Gastrocnemius medialis (tissue), 4 donors: ENCODE data around the gene PYGB. TPM values are rescaled to one million over a fixed set of nuclear protein-coding genes. Genes with fewer than 3 reads are reported as not detected.

Experiments used
- ATAC-seq, 2 donors: fragments of 150-250 bp; one replicate each; pipeline ENCODE4 v1.9.1; 2016
- DNase-seq, 2 donors: peaks; one replicate each; pipeline ENCODE4 v3.0.0-alpha.2; 2019
- H3K27ac ChIP-seq, 4 donors: fragments of 200-600 bp; sonication (generic); 1 replicate in 1 of 4; 2 replicates in 3 of 4; pipeline ENCODE4 v1.5.1; 2016 to 2018; ENCODE audit warnings: mild to moderate bottlenecking in 2 of 4, moderate library complexity in 1 of 4
- H3K27me3 ChIP-seq, 3 donors: fragments of 200-600 bp; sonication (generic) in 2 of 3; 1 replicate in 1 of 3; 2 replicates in 2 of 3; pipeline versions ENCODE4 v1.5.1 to v1.6.0; 2016 to 2019; ENCODE audit warnings: mild to moderate bottlenecking in 1 of 3, moderate library complexity in 1 of 3
- H3K36me3 ChIP-seq, 2 donors: fragments of 200-600 bp; sonication (generic) in 1 of 2; one replicate each; pipeline ENCODE4 v1.5.1; 2017 to 2018
- H3K4me1 ChIP-seq, 2 donors: fragments of 200-600 bp; sonication (generic) in 1 of 2; one replicate each; pipeline ENCODE4 v1.5.1; 2016 to 2017; ENCODE audit warnings: mild to moderate bottlenecking in 2 of 2
- H3K4me3 ChIP-seq, 4 donors: fragments of 200-600 bp; sonication (generic) in 3 of 4; 1 replicate in 1 of 4; 2 replicates in 3 of 4; pipeline ENCODE4 v1.5.1; 2016 to 2019; ENCODE audit warnings: mild to moderate bottlenecking in 2 of 4
- H3K9me3 ChIP-seq, 3 donors: fragments of 200-600 bp; sonication (generic) in 2 of 3; 1 replicate in 1 of 3; 2 replicates in 2 of 3; pipeline ENCODE4 v1.5.1; 2016 to 2019
- POLR2A ChIP-seq, 2 donors: fragments of 450-650 bp; IDR thresholded peaks; one replicate each; pipeline ENCODE4 v1.6.1; 2017; ENCODE audit warnings: antibody characterized with exemption in 2 of 2, mild to moderate bottlenecking in 2 of 2, moderate library complexity in 2 of 2
- in situ Hi-C, 4 donors: fragments of 200-750 bp; cut with MboI; loops; one replicate each; pipeline versions ENCODE4 v1.15.0 to v1.8.0; 2017; ENCODE audit warnings: low sequenced_read_pairs in 4 of 4
- intact Hi-C: fragments of 100-400 bp; cut with DNase I; formaldehyde crosslinking; loops from one replicate; pipeline ENCODE4 v1.15.1; 2023; ENCODE audit warnings: low total_unique reads
- total RNA-seq, 4 donors: library from RNA; depleted of rRNA; stranded (reverse); fragments of >200 nt; gene quantifications; one replicate each; pipeline versions ENCODE4 v1.1.0 to v1.2.3, GENCODE V29; 2016
- TF ChIP-seq, protein P1 (sequence below), 5 experiments: fragments of 450-650 bp in 3 of 5; fragments of 200-600 bp in 2 of 5; sonication (generic) in 2 of 5; IDR thresholded peaks in 4 of 5; conservative IDR thresholded peaks in 1 of 5; 1 replicate in 4 of 5; 2 replicates in 1 of 5; pipeline ENCODE4 v1.5.1; 2016 to 2019; ENCODE audit warnings: antibody characterized with exemption in 5 of 5, mild to moderate bottlenecking in 3 of 5, moderate library complexity in 3 of 5

The PYGB gene
- total RNA-seq, 4 donors from 2014 or later, result 13.6 to 50.7 (median 27.0) TPM

DNA sequence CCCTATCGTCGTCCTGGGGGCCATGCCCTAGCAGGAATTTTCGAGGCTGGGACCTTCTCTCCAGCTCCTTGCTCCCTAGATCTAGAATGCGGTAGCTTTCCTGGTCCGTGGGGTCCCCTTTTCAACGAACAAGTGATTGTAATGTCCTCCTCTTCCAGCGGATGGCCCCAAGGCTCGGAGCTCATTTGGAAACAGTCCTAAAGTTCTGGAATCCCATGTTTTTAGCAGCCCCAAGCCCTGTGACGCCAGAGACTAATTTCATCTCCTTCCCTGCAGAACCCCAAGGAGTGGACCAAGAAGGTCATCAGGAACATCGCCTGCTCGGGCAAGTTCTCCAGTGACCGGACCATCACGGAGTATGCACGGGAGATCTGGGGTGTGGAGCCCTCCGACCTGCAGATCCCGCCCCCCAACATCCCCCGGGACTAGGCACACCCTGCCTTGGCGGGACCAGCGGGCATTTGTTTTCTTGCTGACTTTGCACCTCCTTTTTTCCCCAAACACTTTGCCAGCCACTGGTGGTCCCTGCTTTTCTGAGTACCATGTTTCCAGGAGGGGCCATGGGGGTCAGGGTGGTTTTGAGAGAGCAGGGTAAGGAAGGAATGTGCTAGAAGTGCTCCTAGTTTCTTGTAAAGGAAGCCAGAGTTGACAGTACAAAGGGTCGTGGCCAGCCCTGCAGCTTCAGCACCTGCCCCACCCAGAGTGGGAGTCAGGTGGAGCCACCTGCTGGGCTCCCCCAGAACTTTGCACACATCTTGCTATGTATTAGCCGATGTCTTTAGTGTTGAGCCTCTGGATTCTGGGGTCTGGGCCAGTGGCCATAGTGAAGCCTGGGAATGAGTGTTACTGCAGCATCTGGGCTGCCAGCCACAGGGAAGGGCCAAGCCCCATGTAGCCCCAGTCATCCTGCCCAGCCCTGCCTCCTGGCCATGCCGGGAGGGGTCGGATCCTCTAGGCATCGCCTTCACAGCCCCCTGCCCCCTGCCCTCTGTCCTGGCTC is 48.5 kb downstream of the PYGB start:
- peaks cover 0 to 3% of the 10 kb centered on the region in 2 donors for H3K36me3 ChIP-seq
- no peaks in the 10 kb centered on the region for H3K9me3 ChIP-seq
- H3K27me3 ChIP-seq, result no peaks in the 10 kb centered on the region
- peaks cover 26 to 32% of the 10 kb centered on the region in 2 donors for H3K4me1 ChIP-seq
- intact Hi-C loops (loop anchor here (2.0 kb wide), 1 partner anchor 48 kb away; the partner anchor contains the start of gene PYGB), in situ Hi-C loops (loop anchor here in 2 of 4 donors (10.0 to 25.0 kb wide), 3 partner anchors 98 to 309 kb away; partner anchors contain the start of genes ABHD12 (in 2 of the 2), APMAP (in 1 of the 2) and ENTPD6 (in 1 of the 2))
- DNase-seq, result peak in 1 of 2 donors; percentile 58
- peak overlapping the region; percentile 46 to 85 (median 65) for H3K27ac ChIP-seq
- TF ChIP-seq POLR2A (IDR thresholded peaks at IDR 0.05), result no peak
- TF ChIP-seq, protein P1, sequence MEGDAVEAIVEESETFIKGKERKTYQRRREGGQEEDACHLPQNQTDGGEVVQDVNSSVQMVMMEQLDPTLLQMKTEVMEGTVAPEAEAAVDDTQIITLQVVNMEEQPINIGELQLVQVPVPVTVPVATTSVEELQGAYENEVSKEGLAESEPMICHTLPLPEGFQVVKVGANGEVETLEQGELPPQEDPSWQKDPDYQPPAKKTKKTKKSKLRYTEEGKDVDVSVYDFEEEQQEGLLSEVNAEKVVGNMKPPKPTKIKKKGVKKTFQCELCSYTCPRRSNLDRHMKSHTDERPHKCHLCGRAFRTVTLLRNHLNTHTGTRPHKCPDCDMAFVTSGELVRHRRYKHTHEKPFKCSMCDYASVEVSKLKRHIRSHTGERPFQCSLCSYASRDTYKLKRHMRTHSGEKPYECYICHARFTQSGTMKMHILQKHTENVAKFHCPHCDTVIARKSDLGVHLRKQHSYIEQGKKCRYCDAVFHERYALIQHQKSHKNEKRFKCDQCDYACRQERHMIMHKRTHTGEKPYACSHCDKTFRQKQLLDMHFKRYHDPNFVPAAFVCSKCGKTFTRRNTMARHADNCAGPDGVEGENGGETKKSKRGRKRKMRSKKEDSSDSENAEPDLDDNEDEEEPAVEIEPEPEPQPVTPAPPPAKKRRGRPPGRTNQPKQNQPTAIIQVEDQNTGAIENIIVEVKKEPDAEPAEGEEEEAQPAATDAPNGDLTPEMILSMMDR (IDR thresholded peaks at IDR 0.05 in 4 of 5, conservative IDR thresholded peaks at IDR 0.05 in 1 of 5), result peak in 3 of 5 experiments; percentile 36 to 38 (median 36)
- H3K4me3 ChIP-seq, result no peak overlapping the region
- ATAC-seq, result peak in 1 of 2 donors; percentile 23

DNA sequence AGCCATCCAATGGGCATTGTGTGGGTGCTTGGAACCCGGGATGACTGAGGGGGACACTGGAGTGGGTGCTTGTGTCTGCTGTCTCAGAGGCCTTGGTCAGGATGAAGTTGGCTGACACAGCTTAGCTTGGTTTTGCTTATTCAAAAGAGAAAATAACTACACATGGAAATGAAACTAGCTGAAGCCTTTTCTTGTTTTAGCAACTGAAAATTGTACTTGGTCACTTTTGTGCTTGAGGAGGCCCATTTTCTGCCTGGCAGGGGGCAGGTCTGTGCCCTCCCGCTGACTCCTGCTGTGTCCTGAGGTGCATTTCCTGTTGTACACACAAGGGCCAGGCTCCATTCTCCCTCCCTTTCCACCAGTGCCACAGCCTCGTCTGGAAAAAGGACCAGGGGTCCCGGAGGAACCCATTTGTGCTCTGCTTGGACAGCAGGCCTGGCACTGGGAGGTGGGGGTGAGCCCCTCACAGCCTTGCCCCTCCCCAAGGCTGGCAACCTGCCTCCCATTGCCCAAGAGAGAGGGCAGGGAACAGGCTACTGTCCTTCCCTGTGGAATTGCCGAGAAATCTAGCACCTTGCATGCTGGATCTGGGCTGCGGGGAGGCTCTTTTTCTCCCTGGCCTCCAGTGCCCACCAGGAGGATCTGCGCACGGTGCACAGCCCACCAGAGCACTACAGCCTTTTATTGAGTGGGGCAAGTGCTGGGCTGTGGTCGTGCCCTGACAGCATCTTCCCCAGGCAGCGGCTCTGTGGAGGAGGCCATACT is 49.4 kb downstream of the PYGB start:
- peaks cover 26 to 32% of the 10 kb centered on the region in 2 donors for H3K4me1 ChIP-seq
- in situ Hi-C loops (loop anchor here in 2 of 4 donors (10.0 to 25.0 kb wide), 3 partner anchors 97 to 310 kb away; partner anchors contain the start of genes ABHD12 (in 2 of the 2), APMAP (in 1 of the 2) and ENTPD6 (in 1 of the 2)), intact Hi-C loops (loop anchor here (2.0 kb wide), 1 partner anchor 49 kb away; the partner anchor contains the start of gene PYGB)
- no peaks in the 10 kb centered on the region for H3K27me3 ChIP-seq
- H3K4me3 ChIP-seq, result no peak overlapping the region
- no peaks in the 10 kb centered on the region for H3K36me3 ChIP-seq
- DNase-seq (no peak), ATAC-seq (no peak)
- no peak for TF ChIP-seq POLR2A (IDR thresholded peaks at IDR 0.05)
- TF ChIP-seq, protein P1 (IDR thresholded peaks at IDR 0.05 in 4 of 5, conservative IDR thresholded peaks at IDR 0.05 in 1 of 5), result no peak
- H3K27ac ChIP-seq, result peak overlapping the region in 2 of 4 donors; percentile 48 to 85
- no peaks in the 10 kb centered on the region for H3K9me3 ChIP-seq

DNA sequence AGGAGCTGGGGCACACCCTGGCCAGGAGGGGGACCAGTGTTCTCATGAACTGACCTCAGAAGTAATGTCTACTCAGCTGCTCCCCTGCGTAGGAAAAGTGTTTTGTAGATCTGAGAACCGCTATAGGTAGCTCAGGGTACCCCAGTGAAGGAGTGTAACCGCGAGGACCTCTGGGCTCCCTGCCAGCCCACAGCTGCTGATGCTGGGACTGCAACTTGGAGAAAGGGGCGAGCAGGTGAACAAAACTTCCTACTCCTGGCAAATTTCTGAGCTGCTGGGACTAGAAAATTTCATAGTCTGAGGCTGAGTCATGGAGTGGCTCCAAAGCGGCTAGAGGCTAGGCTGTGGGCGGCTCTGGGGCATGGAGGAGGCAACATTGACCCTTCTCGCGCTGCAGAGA is 51.9 kb downstream of the PYGB start:
- in situ Hi-C loops (loop anchor here in 3 of 4 donors (10.0 to 25.0 kb wide), 3 partner anchors 95 to 313 kb away; partner anchors contain the start of genes ABHD12 (in 3 of the 3), APMAP (in 1 of the 3) and ENTPD6 (in 1 of the 3)), intact Hi-C loops (no loop called here)
- H3K4me3 ChIP-seq, result no peak overlapping the region
- no peaks in the 10 kb centered on the region for H3K36me3 ChIP-seq
- ATAC-seq, result no peak
- DNase-seq, result no peak
- TF ChIP-seq, protein P1 (IDR thresholded peaks at IDR 0.05 in 4 of 5, conservative IDR thresholded peaks at IDR 0.05 in 1 of 5), result no peak
- no peak for TF ChIP-seq POLR2A (IDR thresholded peaks at IDR 0.05)
- H3K4me1 ChIP-seq, result peaks cover 21 to 22% of the 10 kb centered on the region in 2 donors
- H3K27ac ChIP-seq, result no peak overlapping the region
- H3K9me3 ChIP-seq, result no peaks in the 10 kb centered on the region
- no peaks in the 10 kb centered on the region for H3K27me3 ChIP-seq

DNA sequence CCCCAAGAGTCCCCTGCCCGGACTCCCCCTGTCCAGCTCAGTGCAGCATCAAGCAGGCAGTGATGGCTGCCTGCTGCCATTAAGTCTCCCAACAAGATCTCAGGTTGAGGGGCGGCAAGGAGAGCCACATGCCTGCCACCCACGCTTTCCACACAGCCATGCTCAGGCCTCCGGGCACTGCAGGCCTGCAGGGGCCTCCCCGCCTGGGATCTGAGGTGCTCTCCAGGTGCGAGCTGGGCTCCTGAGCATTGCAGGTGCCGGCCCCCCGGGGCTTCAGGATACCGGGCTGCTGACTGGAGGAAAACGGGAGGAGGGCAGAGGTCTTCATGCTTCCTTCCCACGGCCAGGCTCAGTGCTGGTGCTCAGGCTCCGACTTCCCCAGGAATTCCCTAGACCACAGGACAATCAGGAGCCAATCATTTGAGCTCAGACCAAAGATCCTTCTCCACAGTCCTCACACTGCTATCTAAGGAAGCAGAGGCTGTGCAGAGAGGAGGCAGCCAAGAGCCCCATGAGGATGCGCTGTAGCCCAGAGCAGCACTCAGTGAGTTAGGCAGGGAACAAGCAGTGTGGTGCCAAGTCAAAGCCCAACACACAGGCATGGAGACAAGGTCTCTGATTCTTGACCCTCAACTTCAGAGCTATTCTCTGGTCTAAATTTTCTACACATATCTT is 52.7 kb downstream of the PYGB start:
- Histone ChIP-seq H3K4me3 (no peak overlapping the region), H3K27ac (no peak overlapping the region), H3K9me3 (no peaks in the 10 kb centered on the region), H3K36me3 (no peaks in the 10 kb centered on the region), H3K27me3 (no peaks in the 10 kb centered on the region), H3K4me1 (peaks cover 13% of the 10 kb centered on the region in 2 donors)
- no peak for TF ChIP-seq POLR2A (IDR thresholded peaks at IDR 0.05)
- TF ChIP-seq, protein P1 (IDR thresholded peaks at IDR 0.05 in 4 of 5, conservative IDR thresholded peaks at IDR 0.05 in 1 of 5), result no peak
- intact Hi-C loops, result no loop called here
- ATAC-seq (no peak), DNase-seq (no peak)
- in situ Hi-C loops, result loop anchor here in 1 of 4 donors (10.0 kb wide), 1 partner anchor 94 kb away; the partner anchor contains the start of gene ABHD12
